Effector CD8-positive, alpha-beta T cell (primary cell): Measurements from ENCODE around the gene MAML3.

Source experiments
- DNase-seq: peaks from one replicate; lab custom pipeline; 2025; lab: John Stamatoyannopoulos, UW

Gene MAML3

GRCh38 chr4:139921429-139922184 lies 232.4 kb downstream of the MAML3 start:
- DNase-seq: no peak

- no peak for DNase-seq
Observed at GRCh38 chr4:139920486-139921002, 233.4 kb downstream of the MAML3 start.

- DNase-seq: no peak
Observed at GRCh38 chr4:139919521-139919920, 234.5 kb downstream of the MAML3 start.

GRCh38 chr4:139919004-139919403 lies 235.0 kb downstream of the MAML3 start:
- DNase-seq: no peak

- no peak for DNase-seq
Observed at GRCh38 chr4:139918591-139918990, 235.4 kb downstream of the MAML3 start.

GRCh38 chr4:139917896-139918295 lies 236.1 kb downstream of the MAML3 start:
- no peak for DNase-seq

GRCh38 chr4:139916041-139916440 lies 237.9 kb downstream of the MAML3 start:
- DNase-seq: no peak

- no peak for DNase-seq
Observed at GRCh38 chr4:139915037-139915436, 238.9 kb downstream of the MAML3 start.

- DNase-seq: no peak
Observed at GRCh38 chr4:139913995-139914598, 239.9 kb downstream of the MAML3 start.

GRCh38 chr4:139913398-139913990 lies 240.5 kb downstream of the MAML3 start:
- no peak for DNase-seq

GRCh38 chr4:139912445-139912844 lies 241.5 kb downstream of the MAML3 start:
- no peak for DNase-seq

GRCh38 chr4:139910106-139910505 lies 243.9 kb downstream of the MAML3 start:
- no peak for DNase-seq

GRCh38 chr4:139908636-139909437 lies 245.1 kb downstream of the MAML3 start:
- no peak for DNase-seq

- no peak for DNase-seq
Observed at GRCh38 chr4:139907001-139907809, 246.8 kb downstream of the MAML3 start.

- no peak for DNase-seq
Observed at GRCh38 chr4:139905489-139905888, 248.5 kb downstream of the MAML3 start.

- no peak for DNase-seq
Observed at GRCh38 chr4:139904406-139904805, 249.6 kb downstream of the MAML3 start.

GRCh38 chr4:139903845-139904244 lies 250.1 kb downstream of the MAML3 start:
- DNase-seq: no peak

- no peak for DNase-seq
Observed at GRCh38 chr4:139902321-139903320, 251.4 kb downstream of the MAML3 start.

- DNase-seq: no peak
Observed at GRCh38 chr4:139901531-139902320, 252.3 kb downstream of the MAML3 start.
